Skeletal muscle cell (primary cell): ENCODE results near the gene GIMD1.
A peak's percentile ranks its signal among the peaks of the same experiment; 100 is the strongest.
"Not testable (repeated sequence)": the region's sequence is repeated elsewhere in the genome, so short reads cannot be mapped to it uniquely, and the experiment has no call there.

Experiments used
- DNase-seq: peaks from one replicate; pipeline ENCODE4 v3.0.0-alpha.2; 2010; ENCODE audit warnings: low read depth
- H3K4me3 ChIP-seq: 2 replicates; pipeline ENCODE4 v1.5.1; 2011; ENCODE audit warnings: low read depth, mild to moderate bottlenecking, control low read depth, low read length, moderate library complexity

GIMD1 gene

DNA sequence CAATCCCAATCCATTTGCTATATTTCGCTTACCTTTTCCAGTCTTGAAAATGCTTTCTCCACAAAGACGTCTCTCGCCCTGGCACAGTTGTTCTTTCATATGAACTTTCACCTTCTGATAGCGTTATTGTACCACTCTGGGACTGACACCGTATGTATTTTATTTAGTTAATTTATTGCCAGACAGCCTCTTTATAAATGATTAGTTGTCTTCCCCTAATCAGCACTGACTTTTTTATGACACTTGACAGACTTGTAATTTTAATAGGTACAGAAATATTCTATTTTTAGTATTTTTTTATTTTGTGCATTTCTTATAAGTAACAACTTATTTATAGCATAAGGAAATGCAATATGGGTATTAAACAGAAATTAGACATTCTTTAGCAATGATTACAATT is at the start of gene GIMD1:
Gene GIMD1 (minus strand): TSS at position 101 of the 400 bp plus-strand sequence. CDS start 1,343 bp downstream, outside the sequence.
- no peak for DNase-seq
- no peak within 1 kb of the TSS for H3K4me3 ChIP-seq

DNA sequence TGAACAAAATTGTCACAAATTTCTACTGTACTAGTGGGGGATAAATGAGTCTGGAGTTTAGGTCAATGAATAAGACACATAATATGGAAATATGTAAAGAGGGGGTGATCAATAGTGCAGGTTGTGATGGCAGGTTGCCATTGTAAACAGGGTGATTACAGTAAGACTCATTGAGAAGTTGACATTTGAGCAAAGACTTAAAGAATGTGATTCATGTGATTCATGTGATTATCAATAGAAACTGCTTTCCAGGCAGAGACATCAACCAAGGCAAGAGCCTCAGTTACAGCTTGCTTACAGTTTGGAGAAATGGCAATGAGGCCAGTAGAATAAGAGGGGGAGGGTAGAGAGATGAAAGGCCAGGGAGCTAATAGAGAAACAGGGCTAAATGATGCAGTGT is 45.8 kb upstream of the GIMD1 start:
- DNase-seq = no peak
- no peak overlapping the region for H3K4me3 ChIP-seq

DNA sequence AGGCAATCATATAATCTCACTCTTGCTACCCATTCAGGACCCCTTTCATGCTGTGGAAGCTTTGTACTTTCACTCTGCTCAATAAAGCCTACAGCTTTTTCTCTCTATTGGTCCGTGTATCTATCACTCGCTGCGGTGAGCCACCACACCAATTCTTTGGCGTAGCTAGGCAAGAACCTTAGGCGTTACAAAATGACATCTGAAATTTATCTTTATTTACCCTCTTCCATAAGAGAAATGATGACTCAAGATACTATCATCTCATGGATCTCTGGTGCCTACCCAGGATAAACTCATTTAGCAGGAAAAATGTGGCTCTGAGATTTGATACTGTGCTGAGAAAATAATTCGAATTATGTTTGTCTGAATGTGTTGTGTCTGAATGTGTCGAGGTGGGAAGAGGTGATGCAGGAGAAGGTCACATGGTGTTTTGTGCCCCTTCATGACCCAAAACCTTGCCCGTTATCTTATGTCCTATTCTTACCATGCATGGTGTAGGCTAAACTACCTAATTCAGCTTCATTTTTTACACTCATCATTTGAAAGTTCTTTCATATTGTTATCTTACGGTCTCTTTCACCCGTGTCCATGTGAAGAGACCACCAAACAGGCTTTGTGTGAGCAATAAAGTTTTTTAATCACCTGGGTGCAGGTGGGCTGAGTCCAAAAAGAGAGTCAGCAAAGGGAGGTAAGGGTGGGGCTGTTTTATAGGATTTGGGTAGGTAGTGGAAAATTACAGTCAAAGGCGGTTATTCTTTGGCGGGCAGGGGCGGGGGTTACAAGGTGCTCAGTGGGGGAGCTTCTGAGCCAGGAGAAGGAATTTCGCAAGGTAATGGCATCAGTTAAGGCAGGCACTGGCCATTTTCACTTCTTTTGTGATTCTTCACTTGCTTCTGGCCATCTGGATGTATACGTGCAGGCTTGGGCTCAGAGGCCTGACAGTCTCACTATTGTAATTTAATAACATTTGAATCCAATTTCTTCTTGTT is 41.6 kb upstream of the GIMD1 start:
- no peak overlapping the region for H3K4me3 ChIP-seq
- DNase-seq = no peak

DNA sequence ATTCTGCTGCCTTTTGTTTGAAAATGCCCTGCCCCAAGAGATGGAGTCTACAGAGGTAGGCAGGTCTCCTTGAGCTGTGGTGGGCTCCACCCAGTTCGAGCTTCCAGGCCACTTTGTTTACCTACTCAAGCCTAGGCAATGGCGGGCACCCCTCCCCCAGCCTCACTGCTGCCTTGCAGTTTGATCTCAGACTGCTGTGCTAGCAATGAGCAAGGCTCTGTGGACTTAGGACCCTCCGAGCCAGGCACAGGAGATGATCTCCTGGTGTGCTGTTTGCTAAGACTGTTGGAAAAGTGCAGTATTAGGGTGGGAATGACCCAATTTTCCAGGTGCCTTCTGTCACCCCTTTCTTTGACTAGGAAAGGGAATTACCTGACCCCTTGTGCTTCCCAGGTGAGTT is 39.4 kb upstream of the GIMD1 start:
- not testable (repeated sequence) for H3K4me3 ChIP-seq, DNase-seq

DNA sequence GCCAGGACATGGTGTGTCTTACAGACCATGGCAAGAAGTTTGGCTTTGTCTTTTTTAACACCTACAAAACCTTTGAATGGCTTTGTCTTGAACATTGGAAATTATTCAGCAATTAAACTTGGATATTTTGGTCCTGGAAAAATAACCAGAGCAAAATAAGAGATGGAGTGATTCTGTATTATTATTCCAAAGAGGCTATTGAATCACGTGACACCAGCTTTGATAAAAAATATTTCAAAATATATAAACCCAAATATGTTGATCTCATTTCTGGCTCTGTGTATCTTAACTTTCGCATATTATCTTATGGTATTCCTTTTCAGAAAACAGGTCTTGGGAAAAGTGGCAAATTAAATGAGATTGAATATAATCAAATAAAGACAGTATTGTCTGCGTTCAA is 32.6 kb upstream of the GIMD1 start:
- DNase-seq = no peak
- no peak overlapping the region for H3K4me3 ChIP-seq

DNA sequence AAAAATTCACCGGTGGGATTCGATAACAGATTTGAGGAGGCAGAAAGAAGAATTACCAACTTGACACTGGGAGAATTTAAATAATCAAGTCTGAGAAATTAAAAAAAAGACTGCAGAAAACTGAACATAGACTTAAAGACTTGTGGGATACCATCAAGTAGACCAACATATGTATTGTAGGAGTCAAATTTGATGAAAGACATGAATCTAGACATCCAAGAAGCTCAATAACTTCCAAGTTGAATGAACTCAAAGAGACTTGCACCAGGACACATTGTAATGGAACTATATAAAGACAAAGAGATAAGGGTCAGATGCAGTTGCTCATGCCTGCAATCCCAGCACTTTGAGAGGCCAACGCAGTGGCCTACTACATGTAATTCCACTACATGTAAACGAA is 30.3 kb upstream of the GIMD1 start:
- DNase-seq, H3K4me3 ChIP-seq: not testable (repeated sequence)

DNA sequence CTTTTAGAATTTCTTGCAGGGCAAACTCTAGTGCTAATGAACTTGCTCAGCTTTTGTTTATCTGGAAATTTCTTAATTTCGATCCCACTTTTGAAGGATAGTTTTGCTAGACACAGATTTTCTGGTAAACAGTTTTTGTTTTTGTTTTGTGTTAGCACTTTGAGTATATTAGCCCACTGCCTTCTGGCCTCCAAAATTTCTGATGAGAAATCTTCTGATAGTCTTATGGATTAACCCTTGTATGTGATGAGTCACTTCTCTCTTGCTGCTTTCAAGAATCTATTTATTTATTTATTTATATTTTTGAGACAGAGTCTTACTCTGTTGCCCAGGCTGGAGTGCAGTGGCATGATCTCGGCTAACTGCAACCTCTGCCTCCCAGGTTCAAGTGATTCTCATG is 27.0 kb upstream of the GIMD1 start:
- no peak overlapping the region for H3K4me3 ChIP-seq
- no peak for DNase-seq

DNA sequence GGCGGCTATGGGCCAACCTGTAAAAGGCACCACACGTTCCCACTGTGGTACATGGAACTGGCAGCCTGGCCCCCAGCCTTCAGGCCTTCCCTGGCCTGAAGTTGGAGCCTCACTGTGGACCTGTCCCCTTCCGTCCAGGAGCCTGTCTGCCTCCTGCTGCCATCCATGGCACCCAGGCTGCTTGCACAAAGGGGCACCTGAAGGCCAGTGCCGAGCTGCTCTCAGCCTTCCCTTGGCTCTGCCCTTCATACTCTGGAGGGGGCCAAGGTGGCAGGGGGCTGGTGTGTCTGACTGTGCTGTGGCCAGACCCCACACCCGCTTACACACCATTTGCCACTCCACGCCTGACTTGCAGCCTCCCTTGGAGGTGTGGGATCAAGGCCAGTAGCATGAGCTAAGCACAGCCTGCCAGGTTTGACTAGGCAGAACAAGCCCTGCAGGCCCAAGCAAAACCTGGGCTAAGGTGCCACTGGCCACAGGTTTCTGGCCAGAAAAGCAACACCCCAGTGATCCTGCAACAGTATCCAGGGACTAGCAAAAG is 17.3 kb upstream of the GIMD1 start:
- no peak overlapping the region for H3K4me3 ChIP-seq
- DNase-seq = no peak

DNA sequence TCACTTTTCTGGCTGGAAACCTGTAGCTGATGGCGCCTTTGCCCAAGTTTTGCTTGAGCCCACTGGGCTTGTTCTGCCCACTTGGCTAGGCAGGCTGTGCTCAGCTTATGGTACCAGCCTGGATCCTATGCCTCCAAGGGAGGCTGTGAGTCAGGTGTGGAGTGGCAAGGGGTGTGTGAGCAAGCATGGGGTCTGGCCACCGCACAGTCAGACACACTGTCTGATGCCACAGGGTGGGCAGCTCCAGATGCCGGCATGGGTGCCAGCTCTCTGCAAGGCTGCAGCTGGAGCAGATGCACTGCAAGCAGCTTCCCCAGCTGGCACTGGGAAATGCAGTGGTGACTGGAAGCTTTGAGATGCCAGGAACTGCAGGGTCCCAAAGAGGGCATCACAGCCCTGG is 16.3 kb upstream of the GIMD1 start:
- DNase-seq = no peak
- H3K4me3 ChIP-seq = no peak overlapping the region

DNA sequence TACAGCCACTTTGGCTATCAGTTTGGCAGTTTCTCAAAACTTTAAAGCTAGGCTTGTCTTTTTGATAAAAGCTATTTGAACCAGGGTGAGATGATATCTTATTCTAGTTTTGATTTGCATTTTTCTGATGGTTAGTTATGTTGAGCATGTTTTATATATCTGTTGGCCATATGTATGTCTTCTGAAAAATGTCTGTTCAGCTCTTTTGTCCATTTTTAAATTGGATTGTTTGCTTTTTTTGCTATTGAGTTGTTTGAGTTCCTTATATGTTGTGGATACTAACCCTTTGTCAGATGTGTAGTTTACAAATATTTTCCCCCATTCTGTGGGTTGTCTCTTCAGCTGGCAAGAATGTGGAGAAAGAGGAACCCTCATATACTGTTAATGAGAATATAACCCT is 11.6 kb upstream of the GIMD1 start:
- no peak for DNase-seq
- no peak overlapping the region for H3K4me3 ChIP-seq

DNA sequence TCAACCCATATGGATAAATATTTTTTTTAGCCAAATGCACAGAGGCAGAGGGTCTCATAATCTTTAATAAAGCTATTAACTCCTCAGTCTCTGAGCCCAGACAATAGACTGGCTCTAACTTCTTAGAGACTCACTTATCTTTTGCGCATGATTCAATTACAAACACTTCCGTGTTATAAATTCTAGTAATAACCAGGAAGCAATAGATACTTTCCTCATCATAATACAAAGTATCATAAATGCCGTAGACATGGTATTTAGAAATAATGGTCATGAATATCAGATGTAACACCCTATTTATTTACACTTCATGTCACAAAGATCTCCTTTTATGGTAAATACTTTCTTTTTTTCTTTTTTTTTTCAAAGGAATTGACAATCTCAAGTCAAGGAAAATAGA is 4.4 kb upstream of the GIMD1 start:
- no peak for DNase-seq
- H3K4me3 ChIP-seq = no peak overlapping the region

DNA sequence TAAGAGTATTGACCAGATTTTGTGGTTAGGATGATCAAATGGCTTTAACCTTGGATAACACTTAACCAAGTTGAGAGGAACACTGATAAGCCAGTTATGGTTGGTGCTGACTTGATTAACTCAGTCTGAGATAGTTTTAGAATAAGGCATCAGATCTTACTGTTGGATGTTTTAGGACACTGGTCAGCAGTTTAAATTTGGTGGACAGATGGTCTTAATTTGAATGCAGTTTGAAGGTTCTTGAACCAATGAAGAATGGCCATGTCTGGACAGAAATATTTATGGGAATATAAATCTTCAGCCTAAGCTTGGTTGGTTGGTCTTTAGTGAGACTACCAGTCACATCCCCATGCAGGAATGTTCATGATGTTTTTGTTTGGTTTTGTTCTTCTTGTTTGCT is 2.6 kb upstream of the GIMD1 start:
- DNase-seq = no peak
- no peak overlapping the region for H3K4me3 ChIP-seq

DNA sequence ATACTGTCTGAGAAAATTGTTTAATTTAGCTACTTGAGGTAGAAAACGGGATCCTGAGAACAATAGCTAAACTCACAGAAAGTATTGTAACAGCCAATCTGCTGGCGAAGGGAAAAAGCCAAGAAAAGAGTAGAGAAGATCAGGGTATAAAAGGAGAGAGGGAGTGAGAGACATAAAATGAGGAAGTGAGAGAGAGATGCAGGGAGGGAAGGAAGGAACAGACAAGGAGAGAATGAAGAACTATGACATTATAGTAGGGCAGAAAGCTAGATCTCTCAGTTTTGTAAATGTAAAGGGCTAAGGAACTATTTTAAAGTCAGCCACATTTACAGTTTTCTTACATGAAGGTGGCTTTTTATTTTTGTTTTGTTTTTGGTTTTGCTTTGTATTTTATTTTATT is 1.6 kb upstream of the GIMD1 start:
- no peak overlapping the region for H3K4me3 ChIP-seq
- DNase-seq = no peak

DNA sequence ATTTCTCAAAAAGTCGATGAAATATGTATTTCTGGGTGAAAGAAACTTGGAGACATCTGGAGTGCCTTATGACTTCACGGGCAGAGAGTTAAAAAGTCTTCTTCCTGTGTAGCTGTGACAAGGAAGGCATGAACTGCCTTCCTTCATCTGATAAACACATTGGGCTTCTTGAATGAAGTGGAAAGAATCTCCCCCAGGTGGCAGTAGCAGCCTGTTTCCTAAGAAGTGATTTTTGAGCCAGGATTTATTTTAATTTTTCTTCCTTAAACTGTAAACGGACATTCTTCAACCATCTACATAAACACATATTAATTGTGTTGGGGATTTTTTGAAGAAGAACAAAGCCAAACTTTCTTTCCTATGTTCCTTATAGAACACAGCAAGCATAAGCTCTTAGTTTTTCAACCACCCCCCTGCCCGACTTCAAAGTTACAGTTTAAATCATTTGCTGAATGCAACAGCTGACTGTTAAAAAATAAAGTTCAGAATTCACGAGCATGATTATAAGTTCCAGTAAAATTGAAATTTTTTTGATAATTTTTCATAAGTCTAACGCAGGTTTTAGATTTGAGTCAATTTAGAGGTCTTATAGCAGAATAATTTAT is 980 bp upstream of the GIMD1 start:
- peak; percentile 51 for DNase-seq
- H3K4me3 ChIP-seq = no peak overlapping the region

DNA sequence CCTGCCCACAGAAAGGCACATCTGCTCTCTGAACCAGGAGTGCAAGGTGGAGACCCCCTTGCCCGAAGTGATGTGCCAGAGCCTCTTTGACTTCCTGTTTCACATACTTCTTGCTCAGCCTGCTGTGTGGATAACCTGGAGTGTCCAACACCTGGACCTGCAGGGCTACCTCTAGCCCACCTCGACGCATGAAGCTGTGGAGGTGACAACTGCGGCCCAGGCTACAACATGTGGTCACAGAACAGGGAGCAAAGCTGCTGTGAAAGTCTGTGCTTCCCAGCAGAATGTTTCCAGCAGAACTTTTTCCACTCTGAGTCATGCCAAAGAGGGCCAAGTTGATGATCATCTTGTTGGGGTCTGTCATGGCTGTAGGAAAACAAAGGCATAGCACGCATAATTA is 1.5 kb downstream of the GIMD1 start:
- no peak for DNase-seq
- no peak overlapping the region for H3K4me3 ChIP-seq

DNA sequence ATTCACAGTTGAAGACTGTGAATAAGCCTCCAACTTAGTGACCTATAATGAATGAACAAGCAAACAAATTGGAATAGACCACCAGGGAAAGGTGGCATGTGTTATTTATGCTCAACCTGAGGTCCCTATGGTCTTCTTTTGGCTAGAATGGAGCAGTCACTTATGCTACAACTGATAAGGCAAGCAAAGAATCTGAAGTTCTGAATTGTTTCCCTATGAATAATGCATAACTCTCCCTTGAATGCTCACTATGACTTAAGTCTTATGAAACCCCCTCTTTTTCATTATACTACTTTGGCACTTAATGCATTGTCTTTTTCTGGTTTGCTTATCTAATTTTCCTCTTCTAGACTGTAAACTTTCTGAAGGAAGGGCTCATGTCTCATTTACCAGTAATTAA is 2.6 kb downstream of the GIMD1 start:
- no peak for DNase-seq
- H3K4me3 ChIP-seq = no peak overlapping the region

DNA sequence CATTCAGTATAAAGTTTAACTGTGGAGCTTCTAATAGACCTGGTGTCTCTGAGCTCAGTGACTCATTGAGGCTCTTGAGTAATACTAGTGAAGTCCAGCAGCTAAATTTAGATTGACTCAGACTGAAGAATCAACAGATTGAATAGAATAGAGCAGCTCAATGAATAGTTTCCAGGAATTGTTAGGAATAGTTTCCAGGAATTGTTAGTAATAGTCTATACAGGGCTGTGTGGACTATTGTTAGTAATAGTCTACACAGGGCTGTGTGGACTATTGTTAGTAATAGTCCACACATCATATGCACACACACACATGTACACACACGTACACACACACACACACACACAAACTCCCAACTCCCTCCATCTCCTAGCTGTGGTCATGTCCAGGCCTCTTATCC is 3.0 kb downstream of the GIMD1 start:
- peak; percentile 80 for DNase-seq
- H3K4me3 ChIP-seq = no peak overlapping the region

DNA sequence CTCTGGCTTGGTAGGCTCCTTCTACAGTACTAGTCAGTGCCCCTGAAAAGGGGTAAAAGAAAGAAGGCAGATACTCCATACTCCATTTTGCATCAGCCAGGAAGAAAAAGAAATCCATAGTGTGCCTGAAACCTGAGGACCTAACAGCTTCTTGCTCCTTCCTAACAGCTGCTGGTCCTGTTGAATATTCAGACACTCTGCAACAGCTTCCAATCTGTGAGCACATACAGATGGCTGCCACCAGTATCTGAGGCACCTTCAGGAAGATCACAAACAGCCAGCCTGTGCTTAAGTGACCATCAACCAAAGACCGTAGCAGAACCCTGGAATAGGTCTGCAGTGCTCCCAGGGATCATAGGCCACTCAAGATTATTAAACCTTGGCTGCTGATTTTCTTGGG is 4.3 kb downstream of the GIMD1 start:
- no peak overlapping the region for H3K4me3 ChIP-seq
- DNase-seq = no peak

DNA sequence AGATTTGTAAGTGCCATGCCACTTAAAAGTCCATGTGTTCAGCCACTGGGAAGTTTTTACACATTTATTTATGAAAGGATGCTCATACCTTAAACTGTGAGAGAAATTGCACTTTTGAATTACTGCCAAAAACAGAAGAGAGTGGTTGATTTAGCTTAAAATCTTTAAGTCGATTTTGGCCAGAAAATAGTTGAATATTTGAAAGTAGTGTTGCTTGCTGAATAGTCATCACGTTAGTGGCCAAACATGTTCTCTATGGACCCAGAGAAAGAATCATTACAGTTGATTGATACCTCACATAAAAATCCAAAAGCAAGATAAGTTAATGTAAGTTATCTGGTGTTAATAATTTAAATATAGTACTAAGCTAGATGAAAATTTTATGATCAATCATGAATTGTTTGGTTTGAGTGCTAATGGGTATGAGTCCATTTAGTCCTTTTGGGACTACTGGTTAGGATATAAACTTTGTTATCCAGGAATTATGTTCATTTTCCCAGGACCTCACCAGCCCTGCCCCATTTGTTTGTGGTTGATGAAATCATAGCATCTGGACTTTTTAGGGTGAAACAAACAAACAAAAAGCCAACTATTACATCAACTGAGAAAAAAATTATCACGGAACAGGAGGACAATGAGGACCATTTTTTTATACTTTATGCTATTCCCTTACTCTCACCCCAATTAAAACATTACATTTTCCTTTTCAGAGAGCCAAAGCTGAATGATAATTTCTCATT is 6.3 kb downstream of the GIMD1 start:
- H3K4me3 ChIP-seq = no peak overlapping the region
- no peak for DNase-seq

DNA sequence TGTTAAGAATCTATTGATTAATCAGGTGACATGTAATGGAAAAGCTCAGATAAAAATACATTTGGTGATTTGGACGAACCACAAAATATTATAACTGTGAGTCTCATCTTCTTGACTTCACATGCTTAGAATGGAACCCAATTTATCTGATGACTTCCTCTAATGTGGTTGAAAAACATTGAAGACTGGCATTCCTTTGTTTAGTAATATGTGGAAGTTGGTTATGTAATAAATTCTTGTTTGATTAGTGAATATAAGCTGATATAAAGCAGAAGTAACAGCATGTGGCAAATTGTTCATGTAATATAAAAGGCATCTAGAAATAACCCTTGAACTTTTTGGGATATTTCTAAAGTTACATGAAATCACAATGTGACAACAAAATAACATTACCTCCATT is 9.7 kb downstream of the GIMD1 start:
- no peak overlapping the region for H3K4me3 ChIP-seq
- no peak for DNase-seq
